ENCODE measurements around the gene DOCK7.

DNA sequence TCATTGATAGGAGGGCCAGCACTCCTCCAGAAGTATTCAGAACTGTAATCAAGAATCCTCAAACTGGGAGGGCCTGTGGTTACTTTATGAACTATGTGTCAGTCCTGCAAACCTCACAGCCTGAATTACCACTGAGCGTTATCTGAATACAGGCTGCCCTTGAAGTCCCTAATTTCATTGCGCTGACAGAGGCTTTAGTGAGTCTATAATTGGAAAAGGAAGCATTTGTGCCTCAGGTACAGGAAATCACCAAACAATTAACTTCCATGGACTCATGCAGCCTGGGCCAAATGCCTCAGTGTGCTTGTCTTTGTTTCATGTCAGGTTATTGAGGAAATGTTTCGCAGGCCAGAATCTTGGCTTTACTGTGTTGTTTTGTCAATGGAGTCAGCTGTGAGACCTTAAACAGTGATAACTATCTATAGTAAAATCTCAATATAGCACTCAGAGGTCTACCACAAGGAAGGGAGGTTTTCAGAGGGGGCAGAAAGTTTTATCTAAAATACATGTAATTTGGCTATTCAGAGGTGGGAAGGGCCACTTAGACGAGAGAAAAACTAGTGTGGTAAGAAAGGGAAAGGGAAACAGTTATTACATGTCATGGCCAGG lies 32.9 kb upstream of the DOCK7 start:
- TF ChIP-seq POLR2A (IDR thresholded peaks at IDR 0.05) (no peak), POLR2AphosphoS5 (IDR thresholded peaks at IDR 0.05) (no peak)
- TF ChIP-seq, protein P1, sequence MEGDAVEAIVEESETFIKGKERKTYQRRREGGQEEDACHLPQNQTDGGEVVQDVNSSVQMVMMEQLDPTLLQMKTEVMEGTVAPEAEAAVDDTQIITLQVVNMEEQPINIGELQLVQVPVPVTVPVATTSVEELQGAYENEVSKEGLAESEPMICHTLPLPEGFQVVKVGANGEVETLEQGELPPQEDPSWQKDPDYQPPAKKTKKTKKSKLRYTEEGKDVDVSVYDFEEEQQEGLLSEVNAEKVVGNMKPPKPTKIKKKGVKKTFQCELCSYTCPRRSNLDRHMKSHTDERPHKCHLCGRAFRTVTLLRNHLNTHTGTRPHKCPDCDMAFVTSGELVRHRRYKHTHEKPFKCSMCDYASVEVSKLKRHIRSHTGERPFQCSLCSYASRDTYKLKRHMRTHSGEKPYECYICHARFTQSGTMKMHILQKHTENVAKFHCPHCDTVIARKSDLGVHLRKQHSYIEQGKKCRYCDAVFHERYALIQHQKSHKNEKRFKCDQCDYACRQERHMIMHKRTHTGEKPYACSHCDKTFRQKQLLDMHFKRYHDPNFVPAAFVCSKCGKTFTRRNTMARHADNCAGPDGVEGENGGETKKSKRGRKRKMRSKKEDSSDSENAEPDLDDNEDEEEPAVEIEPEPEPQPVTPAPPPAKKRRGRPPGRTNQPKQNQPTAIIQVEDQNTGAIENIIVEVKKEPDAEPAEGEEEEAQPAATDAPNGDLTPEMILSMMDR (IDR thresholded peaks at IDR 0.05), result no peak
